Neural progenitor cell (in vitro differentiated cells): Measurements from ENCODE around the gene ACOX3. TPM values are rescaled to one million over a fixed set of nuclear protein-coding genes. Genes with fewer than 3 reads are reported as not detected.

Source experiments
- DNase-seq: peaks from one replicate; pipeline ENCODE4 v3.0.0-alpha.2; 2016; ENCODE audit warnings: low spot score
- H2AFZ ChIP-seq: fragments of 200-600 bp; sonication (generic); replicated peaks from 2 replicates; pipeline ENCODE4 v1.6.1; 2016; ENCODE audit warnings: antibody characterized with exemption
- H3F3A ChIP-seq: fragments of 200-600 bp; sonication (generic); 2 replicates; pipeline ENCODE4 v1.6.1; 2016; ENCODE audit warnings: antibody characterized with exemption, low read depth
- H3K27ac ChIP-seq: fragments of 200-600 bp; sonication (generic); 2 replicates; pipeline ENCODE4 v1.5.1; 2016; ENCODE audit warnings: mild to moderate bottlenecking
- H3K27me3 ChIP-seq: fragments of 200-600 bp; sonication (generic); 2 replicates; pipeline ENCODE4 v1.6.1; 2016; ENCODE audit warnings: mild to moderate bottlenecking, moderate library complexity
- H3K36me3 ChIP-seq: fragments of 200-600 bp; sonication (generic); 2 replicates; pipeline ENCODE4 v1.5.1; 2016
- H3K4me1 ChIP-seq: fragments of 200-600 bp; sonication (generic); 2 replicates; pipeline ENCODE4 v1.6.1; 2016; ENCODE audit warnings: mixed run types
- H3K4me2 ChIP-seq: fragments of 200-600 bp; sonication (generic); 2 replicates; pipeline ENCODE4 v1.6.1; 2016
- H3K4me3 ChIP-seq: fragments of 200-600 bp; sonication (generic); 2 replicates; pipeline ENCODE4 v1.5.1; 2016
- H3K79me2 ChIP-seq: fragments of 200-600 bp; sonication (generic); 2 replicates; pipeline ENCODE4 v1.6.1; 2016; ENCODE audit warnings: low read depth
- H3K9ac ChIP-seq: fragments of 200-600 bp; sonication (generic); 2 replicates; pipeline ENCODE4 v1.6.1; 2016
- H3K9me3 ChIP-seq: fragments of 200-600 bp; sonication (generic); 2 replicates; pipeline ENCODE4 v1.5.1; 2016; ENCODE audit warnings: low read depth
- H4K20me1 ChIP-seq: fragments of 200-600 bp; sonication (generic); 2 replicates; pipeline ENCODE4 v1.6.1; 2016; ENCODE audit warnings: low read depth
- H3K27ac Mint-ChIP-seq: 3 replicates; pipeline ENCODE4 v1.8.0; 2021; ENCODE audit warnings: mixed read lengths
- H3K27me3 Mint-ChIP-seq: 2 replicates; pipeline ENCODE4 v1.8.0; 2022; ENCODE audit warnings: low read depth, mild to moderate bottlenecking, inconsistent platforms, moderate library complexity, mixed read lengths; ENCODE audit not compliant: insufficient read depth
- H3K36me3 Mint-ChIP-seq: 3 replicates; pipeline ENCODE4 v1.8.0; 2021; ENCODE audit warnings: mixed read lengths
- H3K4me1 Mint-ChIP-seq: 3 replicates; pipeline ENCODE4 v1.8.0; 2021; ENCODE audit warnings: mixed read lengths
- H3K4me3 Mint-ChIP-seq: 3 replicates; pipeline ENCODE4 v1.8.0; 2021; ENCODE audit warnings: mild to moderate bottlenecking, moderate library complexity, mixed read lengths
- H3K9me3 Mint-ChIP-seq: 3 replicates; pipeline ENCODE4 v1.8.0; 2020; ENCODE audit warnings: mixed read lengths
- EZH2 ChIP-seq: fragments of 200-600 bp; sonication (generic); IDR thresholded peaks from 2 replicates; pipeline ENCODE4 v1.6.1; 2017; ENCODE audit warnings: antibody characterized with exemption, mild to moderate bottlenecking, moderate library complexity
- EZH2phosphoT487 ChIP-seq: fragments of 200-600 bp; sonication (generic); IDR thresholded peaks from 2 replicates; pipeline ENCODE4 v1.6.1; 2017; ENCODE audit warnings: antibody characterized with exemption
- total RNA-seq: library from RNA; depleted of rRNA; stranded (reverse); fragments of >200 nt; gene quantifications from 2 replicates; pipeline ENCODE4 v1.2.3, GENCODE V29; 2015; ENCODE audit warnings: low replicate concordance
- TF ChIP-seq, protein P1 (sequence below): fragments of 200-600 bp; sonication (generic); IDR thresholded peaks from 2 replicates; pipeline ENCODE4 v1.5.1; 2017; ENCODE audit warnings: antibody characterized with exemption, mild to moderate bottlenecking

Gene ACOX3
- total RNA-seq, 1 donor from 2014 or later: 14.0 TPM

DNA sequence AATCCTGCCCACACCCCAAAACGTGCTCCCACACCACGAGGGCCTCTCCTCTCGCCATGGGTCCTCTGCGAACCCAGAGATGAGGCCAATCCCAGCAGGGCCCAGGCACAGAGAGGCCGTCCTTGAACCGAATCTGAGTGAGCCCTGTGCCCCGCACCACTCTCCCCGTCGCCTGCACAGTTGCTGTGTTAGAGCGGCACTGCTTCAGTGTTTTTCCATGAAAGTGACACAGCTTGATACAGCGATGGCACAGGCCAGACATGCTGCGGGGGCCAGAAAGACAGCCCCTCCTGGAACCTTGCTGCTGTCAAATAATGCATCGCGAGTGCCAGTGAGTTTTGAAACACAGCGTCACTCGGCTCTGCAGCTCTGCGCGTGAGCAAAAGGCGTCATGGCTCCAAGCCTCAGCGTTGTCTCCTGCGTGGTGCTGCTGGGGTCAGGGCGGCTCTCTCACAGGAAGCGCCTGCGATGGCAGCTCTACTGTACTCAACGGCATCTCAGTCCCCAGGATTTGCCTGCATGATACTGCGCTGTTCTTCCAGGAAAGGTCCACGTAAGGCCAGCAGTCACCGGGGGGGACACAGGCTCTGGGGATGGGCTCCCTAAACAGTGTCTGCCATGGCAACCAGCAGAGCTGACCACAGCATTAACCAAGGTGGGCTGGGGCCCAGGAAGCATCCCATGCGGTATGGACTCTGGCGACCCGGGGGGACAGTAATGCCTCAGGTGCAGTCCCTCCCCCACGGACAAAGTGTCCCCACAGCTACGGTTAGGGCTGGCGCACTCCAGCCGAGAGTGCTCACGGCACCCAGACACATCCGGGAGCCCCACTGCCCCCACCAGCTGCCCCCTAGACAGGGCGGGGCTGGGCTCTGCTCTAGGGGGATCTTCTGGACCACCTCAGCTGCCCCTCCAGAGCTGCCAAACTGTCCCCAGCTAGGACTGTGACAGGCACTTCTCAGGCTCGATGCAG lies 63.1 kb downstream of the ACOX3 start:
- no peaks in the 10 kb centered on the region for H3K27me3 Mint-ChIP-seq
- Histone ChIP-seq H3K36me3 (no peaks in the 10 kb centered on the region), H3K9me3 (no peaks in the 10 kb centered on the region), H4K20me1 (no peaks in the 10 kb centered on the region), H3K79me2 (no peaks in the 10 kb centered on the region), H3F3A (no peaks in the 10 kb centered on the region), H3K4me2 (no peak overlapping the region), H3K9ac (no peak overlapping the region), H2AFZ (no peak overlapping the region), H3K27me3 (no peaks in the 10 kb centered on the region), H3K27ac (no peak overlapping the region), H3K4me1 (no peaks in the 10 kb centered on the region), H3K4me3 (no peak overlapping the region)
- peaks cover 4% of the 10 kb centered on the region for H3K36me3 Mint-ChIP-seq
- peak overlapping the region; percentile 65 for H3K27ac Mint-ChIP-seq
- H3K4me1 Mint-ChIP-seq: peaks cover 16% of the 10 kb centered on the region
- no peak for DNase-seq
- TF ChIP-seq EZH2: no peak
- TF ChIP-seq EZH2phosphoT487: no peak
- no peaks in the 10 kb centered on the region for H3K9me3 Mint-ChIP-seq
- H3K4me3 Mint-ChIP-seq: no peak overlapping the region

DNA sequence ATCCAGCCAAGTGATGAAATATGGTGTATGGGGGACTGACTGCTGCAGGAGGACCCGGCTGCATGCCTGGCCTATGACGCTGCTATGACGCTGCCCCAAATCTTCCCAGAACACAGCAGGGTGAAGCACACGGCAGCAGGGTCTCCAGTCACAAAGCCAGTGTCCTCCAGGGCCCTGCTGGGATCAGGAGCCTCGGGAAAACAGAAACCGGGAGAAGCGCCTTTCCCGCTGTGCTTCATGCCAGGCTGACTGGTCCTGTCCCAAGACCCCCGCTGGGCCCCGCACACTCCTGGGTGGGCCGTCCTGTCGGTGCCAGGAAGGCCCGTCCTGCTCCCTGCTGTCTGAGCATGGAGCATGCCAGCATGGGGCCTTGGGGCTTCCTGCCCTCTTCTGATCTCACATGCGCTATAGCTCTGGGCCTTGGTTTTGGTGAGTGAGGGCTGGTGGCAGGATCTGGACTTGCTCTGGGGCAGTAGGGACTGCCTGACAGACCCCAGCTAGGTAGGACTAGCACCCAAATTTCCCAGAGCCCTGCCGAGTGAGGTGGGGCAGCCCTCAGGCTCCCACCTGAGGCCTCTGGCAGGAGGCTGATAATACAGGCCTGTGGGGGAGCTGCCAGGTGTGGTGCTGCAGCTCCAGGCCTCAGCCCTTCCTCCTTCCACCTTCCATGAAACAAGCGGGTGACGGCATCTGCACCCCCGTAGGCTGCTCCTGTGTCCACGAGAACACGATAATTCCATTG lies 64.0 kb downstream of the ACOX3 start:
- Histone ChIP-seq H3K27ac (no peak overlapping the region), H3K4me1 (no peaks in the 10 kb centered on the region), H3K9me3 (no peaks in the 10 kb centered on the region), H3K4me3 (no peak overlapping the region), H3K27me3 (no peaks in the 10 kb centered on the region), H3K79me2 (no peaks in the 10 kb centered on the region), H2AFZ (no peak overlapping the region), H3K4me2 (no peak overlapping the region), H4K20me1 (no peaks in the 10 kb centered on the region), H3F3A (no peaks in the 10 kb centered on the region), H3K9ac (no peak overlapping the region), H3K36me3 (no peaks in the 10 kb centered on the region)
- Mint-ChIP-seq H3K4me3 (no peak overlapping the region), H3K27me3 (no peaks in the 10 kb centered on the region), H3K27ac (peak overlapping the region; percentile 65), H3K36me3 (peaks cover 4% of the 10 kb centered on the region), H3K9me3 (no peaks in the 10 kb centered on the region), H3K4me1 (peaks cover 16% of the 10 kb centered on the region)
- DNase-seq: no peak
- TF ChIP-seq EZH2phosphoT487 (no peak), EZH2 (no peak)
- TF ChIP-seq, protein P1, sequence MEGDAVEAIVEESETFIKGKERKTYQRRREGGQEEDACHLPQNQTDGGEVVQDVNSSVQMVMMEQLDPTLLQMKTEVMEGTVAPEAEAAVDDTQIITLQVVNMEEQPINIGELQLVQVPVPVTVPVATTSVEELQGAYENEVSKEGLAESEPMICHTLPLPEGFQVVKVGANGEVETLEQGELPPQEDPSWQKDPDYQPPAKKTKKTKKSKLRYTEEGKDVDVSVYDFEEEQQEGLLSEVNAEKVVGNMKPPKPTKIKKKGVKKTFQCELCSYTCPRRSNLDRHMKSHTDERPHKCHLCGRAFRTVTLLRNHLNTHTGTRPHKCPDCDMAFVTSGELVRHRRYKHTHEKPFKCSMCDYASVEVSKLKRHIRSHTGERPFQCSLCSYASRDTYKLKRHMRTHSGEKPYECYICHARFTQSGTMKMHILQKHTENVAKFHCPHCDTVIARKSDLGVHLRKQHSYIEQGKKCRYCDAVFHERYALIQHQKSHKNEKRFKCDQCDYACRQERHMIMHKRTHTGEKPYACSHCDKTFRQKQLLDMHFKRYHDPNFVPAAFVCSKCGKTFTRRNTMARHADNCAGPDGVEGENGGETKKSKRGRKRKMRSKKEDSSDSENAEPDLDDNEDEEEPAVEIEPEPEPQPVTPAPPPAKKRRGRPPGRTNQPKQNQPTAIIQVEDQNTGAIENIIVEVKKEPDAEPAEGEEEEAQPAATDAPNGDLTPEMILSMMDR: no peak

- Histone ChIP-seq H3K4me3 (no peak overlapping the region), H3K4me2 (no peak overlapping the region), H3K4me1 (no peaks in the 10 kb centered on the region), H2AFZ (no peak overlapping the region), H3K9me3 (no peaks in the 10 kb centered on the region), H3K27me3 (no peaks in the 10 kb centered on the region), H3K9ac (no peak overlapping the region), H3K36me3 (no peaks in the 10 kb centered on the region), H3K27ac (no peak overlapping the region), H3K79me2 (no peaks in the 10 kb centered on the region), H4K20me1 (no peaks in the 10 kb centered on the region), H3F3A (no peaks in the 10 kb centered on the region)
- Mint-ChIP-seq H3K27ac (no peak overlapping the region), H3K27me3 (no peaks in the 10 kb centered on the region), H3K4me1 (peaks cover 16% of the 10 kb centered on the region), H3K4me3 (no peak overlapping the region), H3K9me3 (no peaks in the 10 kb centered on the region), H3K36me3 (no peaks in the 10 kb centered on the region)
- no peak for DNase-seq
- TF ChIP-seq EZH2phosphoT487: no peak
- no peak for TF ChIP-seq EZH2
- TF ChIP-seq, protein P1: no peak
Observed at GRCh38 chr4:8374851-8375649, 65.5 kb downstream of the ACOX3 start.
